ENCODE results near the gene ASAP2.

GRCh38 chr2:9397201-9397600 is 190.6 kb downstream of the ASAP2 start:
- TF ChIP-seq CTCF (IDR thresholded peaks at IDR 0.05) (no peak), POLR2AphosphoS5 (IDR thresholded peaks at IDR 0.05) (no peak), POLR2A (IDR thresholded peaks at IDR 0.05) (no peak)
